ENCODE measurements around the gene STXBP1. TPM values are rescaled to one million over a fixed set of nuclear protein-coding genes. Genes with fewer than 3 reads are reported as not detected.
"Not testable (repeated sequence)": the region's sequence is repeated elsewhere in the genome, so short reads cannot be mapped to it uniquely, and the experiment has no call there.

The STXBP1 gene
- polyA plus RNA-seq (ENCODE audit: insufficient read length): 15.7 TPM

DNA sequence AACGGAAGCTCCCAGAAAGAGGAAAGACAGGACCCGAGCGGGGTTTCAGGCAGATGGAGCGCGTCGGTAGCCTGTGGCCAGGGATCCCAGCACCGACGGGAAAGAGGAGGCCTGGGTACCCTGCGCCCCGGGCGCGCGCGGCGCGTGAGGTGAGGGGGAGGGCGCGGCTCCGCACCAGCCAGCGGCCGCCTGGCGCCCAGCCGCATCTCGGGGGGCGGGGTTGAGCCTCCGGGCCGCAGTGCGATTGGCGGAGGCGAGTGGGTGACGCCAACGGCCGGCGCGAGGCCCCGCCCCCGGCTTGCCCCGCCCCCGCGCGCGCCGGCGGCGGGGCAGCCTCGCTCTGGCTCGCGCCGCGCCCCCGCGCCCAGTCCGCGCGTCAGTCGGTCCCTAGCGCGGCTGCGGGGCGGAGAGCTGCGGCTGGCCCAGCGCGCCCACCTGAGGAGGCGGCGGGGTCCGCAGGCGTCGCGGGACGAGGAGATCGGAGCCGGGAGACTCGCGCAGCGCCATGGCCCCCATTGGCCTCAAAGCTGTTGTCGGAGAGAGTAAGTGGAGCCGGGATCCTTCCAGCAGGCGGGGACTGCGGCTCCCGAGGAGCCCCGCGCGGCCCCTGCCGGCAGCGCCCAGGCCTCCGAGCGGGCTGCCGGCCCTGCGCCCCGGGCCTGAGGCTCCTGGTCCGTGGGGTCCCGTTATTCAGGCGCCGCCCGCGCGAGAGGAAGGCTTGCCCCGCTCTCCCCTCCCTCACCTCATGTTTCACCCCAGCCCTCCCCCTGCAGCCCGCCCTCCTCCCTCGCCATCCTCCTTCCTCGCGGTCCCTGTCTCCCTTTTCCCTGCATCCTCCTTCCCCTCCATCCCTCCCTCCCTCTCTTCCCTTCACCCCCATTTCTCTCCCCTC lies at the start of gene STXBP1:
TSS of gene STXBP1 (plus strand) at position 379 of the 892 bp plus-strand sequence. CDS start at position 506, 127 bp downstream.
- peak; percentile 92 for DNase-seq

DNA sequence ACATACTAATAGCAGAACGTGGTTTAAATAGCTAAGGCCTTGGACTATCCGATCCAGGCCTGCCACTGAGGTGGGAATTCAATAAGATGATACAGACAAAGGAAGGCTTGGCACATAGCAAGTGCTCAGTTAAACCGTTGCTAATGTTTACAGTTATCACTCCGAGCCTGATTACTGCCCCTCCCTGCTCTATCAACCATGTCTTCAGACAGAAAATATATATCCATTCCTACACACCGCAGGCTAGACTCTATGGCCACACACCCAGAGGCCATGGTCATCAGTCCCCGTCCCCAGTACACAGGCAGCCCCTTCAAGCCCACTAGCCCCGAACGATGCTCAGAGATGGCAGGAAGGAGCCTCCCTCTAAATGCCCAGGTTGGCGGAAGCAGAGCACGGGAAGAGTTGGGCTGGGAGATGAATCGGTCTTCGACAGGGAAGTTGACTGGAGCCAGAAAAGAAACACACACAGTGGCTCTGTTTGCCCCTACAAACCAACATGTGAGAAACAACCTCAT lies 49.7 kb upstream of the STXBP1 start:
- DNase-seq: no peak

DNA sequence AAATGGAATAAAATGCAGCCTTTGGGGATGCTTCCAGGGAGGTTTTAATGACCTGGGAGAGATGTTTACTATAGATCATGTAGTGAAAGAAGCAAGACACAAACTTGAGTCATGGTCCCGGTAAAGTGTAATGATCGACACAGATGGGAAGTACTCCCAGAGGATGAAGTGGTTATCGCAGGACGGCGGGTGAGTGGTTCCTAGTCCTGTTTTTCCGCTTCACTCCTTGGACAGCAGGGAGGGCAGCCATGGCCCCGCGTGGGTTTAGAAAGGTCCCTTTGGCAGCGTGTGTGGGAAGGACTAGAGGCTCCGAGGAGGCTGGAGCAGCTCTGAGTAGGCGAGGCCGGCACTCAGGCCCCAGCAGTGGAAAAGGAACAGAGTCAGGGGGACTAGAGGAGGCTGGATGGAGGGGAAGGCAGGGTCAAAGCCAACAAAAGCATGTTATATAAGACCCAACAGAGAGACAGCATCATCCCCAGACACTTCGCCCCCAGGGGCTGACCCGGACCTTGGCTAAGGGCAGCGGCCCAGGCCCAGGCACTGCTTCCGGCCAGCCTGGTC lies 49.2 kb upstream of the STXBP1 start:
- no peak for DNase-seq

DNA sequence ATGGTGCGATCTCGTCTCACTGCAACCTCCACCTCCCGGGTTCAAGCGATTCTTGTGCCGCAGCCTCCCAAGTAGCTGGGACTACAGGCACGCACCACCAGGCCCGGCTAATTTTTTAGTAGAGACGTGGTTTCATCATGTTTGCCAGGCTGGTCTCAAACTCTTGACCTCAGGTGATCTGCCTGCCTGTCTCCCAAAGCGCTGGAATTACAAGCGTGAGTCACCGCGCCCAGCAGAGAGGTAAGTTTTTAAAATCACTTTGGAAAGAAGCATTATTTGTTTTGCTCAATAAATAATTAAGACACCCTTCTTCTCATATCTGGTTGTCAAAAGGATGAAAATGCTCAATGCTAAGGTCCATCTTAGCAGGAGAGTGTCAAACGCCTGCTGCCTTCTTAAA lies 48.5 kb upstream of the STXBP1 start:
- no peak for DNase-seq

DNA sequence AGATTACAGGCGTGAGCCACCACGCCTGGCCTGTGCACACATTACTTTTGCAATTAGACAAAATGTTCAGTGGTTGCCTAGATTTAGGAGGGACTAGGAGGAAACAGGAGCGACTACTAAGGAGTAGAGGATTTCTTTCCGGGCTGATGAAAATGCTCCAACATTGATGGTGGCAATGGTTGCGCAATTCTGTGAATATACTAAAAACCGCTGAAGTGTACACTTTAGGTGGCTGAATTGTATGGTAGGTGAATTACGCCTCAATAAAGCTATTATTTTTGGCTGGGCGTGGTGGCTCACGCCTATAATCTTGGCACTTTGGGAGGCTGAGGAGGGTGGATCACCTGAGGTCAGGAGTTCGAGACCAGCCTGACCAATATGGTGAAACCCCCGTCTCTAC lies 46.8 kb upstream of the STXBP1 start:
- no peak for DNase-seq

DNA sequence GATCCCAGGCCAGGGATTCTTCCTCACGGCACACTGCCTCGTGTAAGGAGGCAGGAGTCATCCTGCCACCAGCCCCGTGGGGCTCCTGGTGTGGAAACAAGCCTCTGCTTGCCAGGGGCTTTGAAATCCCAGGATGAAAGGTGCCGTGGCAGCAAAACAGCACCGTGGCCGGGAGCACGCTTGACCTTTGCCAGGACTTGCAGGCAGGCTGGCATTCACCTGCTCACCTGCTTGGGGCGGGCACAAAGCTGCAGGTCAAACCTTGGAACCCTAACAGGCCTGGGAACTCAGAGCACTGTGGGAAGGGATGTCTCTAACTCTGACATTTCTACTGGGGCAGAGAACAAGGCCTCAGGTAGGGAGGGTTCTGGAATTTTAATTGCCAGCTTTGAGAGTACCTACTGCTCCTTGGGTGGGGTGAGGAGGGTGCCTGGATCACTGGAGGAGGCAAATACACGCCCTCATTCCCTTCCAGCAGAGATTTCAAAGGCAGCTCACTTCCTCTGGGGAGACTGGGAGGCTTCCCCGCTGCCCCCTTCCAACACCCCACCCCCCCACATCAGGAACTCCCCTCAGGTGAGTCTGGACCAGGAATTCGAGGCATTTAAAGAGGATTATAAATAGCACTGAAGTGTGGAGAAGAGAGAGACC lies 45.6 kb upstream of the STXBP1 start:
- no peak for DNase-seq

DNA sequence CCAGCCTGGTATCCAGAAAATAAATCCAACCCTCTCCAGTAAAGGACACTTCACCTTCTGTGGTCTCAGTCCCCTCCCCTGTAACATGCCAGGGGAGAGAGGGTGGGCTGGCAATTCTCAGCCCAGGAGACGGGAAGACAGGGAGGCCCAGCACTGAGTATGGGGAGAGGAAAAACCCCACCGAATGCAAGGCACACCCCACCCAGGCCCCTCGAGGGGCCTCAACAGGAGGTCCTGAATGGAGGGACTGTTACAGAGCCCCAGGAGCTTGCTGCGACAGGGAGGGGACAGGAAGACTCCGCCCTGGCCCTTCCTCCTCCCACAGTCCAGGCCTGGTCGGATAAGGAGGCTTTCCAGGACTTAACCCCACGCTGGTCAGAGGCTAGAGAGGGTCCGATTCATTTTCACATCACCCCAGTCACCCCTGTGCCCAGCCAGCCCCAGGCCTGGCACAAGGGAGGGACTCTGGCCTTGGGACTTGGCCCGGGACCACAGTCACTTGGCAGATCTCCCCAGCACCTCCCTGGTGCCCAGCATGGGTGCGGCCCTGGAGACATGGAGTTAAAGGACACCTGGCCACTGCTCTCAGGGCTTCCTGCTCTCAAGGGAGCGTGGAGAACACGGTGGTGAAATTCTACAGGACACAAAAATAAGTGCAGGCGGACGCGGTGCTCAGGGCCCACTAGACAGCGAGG lies 44.9 kb upstream of the STXBP1 start:
- DNase-seq: peak; percentile 57

DNA sequence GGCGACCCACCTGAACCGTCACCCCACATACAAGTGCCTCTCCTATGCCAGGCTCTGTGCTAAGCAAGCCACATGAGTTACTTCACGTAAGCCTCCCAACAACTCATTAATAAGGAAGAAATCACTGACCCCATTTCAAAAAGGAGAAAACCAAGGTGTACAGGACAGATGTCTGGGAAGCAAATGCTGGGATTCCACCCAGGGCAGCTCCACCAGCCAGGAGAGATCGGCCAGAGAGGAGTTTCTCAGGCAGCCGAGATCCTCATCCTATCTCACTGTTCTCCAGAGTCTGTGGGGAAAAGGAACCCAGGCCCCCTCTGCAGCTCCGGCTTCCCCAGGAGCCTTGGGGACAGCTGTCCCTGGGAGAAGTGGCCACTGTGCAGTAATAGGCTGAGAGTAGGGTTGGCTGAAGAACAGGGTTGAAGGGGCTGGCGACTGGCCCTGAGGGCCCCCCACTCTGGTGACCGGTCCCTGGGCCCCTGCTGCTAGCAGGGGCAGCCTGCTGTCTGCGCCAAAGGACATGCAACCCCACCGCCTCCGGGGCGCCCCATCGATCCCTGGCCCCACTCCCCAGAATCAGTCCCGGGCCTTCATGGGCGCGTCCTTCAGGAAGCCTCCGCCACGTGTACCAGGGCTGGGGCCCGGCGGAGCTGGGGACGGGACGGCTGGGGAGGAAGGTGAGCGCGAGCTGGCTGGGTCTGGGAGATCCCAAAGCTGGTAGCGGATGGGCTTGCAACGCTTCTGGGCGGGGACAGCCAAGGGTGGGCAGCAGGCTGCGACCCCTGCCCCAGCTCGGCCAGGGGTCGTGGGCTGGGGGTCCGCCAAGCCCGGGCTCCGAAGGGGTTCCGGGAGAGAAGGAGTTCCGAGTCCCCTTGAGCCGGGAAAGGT lies 44.1 kb upstream of the STXBP1 start:
- DNase-seq: peak; percentile 40

DNA sequence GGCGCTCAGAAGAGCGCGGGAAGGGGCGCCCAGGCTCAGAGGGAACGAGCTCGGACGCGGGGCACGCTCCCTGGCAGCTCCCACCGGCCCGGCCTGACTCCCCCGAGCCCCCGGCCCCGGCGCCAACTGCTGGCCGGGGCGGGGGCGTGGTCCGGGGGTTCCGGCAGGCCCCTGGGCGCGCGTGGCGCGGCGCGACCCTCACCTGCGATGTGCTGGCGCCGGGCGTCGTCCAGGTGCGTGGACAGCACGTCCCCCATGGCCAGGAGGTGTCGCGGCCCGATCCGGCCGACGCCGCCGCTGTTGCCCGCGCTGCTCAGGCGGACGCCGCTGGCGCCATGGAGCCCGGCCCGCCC lies 43.5 kb upstream of the STXBP1 start:
- DNase-seq: peak; percentile 36

DNA sequence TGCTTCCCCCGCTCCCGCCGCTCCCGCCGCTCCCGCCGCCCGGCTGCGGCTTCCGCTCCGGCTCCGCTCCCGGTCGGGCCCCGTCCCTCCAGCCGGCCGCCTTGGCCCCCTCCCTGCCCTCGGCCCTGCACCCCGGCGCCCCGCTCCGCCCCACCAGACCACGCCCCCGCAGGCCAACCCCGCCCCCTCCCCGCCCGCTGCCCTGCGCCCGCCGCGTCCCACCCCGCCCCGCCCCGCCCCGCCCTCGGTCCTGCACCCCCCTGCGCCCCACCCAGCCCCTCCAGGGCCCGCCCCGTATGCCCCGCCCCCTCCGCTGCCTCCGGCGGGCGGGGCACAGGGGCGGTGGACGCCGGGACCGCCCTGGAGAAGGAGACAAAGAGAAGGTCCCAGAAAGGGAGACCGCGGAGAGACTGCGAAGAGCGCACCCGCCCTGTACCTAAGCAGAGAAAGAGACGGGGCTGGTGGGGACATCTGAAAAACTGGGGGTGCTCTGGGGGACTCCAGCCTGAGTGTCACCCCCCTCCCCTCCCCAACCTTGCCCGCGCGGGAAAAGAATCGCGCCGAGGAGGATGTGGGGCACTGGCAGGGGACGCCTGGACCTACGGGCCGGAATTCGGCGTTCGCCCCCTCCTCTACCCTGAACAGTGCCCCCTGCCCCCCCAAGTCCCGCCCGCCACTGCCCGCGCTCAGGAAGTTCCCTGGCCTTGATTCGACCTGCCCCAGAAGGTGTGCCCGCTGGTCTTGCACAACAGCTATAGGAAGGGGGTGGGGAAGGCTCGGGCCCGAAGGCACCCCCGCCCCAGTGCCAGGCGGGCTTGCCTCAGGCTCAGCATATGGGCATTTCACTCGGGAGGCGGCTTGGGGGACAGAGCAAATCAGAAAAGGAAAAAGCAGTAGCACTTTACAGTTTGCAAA lies 42.8 kb upstream of the STXBP1 start:
- DNase-seq: peak; percentile 79

DNA sequence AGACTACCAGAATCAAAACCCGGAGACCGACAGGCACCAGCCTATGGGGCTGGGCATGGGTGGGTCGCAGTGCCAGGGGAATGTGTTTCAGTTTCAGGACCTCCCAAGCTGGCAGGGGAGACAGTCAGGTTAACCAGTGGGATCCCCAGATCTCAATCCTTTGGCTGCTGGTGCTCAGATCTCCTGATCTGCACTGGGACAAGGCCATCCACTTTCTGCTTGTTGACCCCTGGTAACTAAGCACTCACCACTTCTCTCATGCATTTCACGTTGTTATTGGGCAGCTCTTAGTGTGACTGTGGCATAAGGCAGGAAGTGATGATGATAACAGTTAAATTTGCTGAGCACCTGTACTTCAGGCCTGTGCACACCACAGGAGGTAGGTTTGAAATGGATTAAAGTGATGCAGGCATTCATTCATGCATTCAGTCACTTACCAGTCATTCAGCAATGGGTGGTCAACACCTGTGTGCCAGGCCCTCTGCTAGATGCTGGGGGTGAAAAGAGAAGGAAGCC lies 42.1 kb upstream of the STXBP1 start:
- DNase-seq: no peak

DNA sequence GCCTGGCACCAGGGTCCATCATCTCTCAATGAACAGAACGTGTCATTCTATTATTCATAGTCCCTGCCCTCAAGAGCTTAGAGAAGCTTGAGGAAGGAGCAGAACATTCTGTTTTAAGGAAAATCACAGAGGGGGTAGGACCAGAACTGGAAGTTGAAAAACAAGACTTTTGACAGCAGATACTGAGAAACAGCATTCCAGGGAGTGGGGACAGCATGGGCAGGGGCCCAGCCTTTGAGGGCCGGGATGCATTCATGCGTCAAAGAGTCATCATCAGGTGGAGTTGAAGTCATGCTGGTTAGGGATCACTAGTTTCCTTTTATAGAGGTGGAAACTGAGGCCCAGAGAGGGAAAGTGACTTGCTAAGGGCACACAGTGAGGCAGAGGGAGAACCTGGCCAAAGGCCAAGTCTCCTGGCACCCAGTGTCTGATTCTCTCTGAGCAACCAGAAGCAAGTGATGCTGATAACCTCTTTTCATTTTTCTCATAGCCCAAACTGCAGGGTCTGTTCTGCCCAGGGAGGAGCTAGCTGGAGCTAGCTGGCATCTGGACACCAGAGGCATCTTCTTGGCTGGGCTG lies 41.5 kb upstream of the STXBP1 start:
- no peak for DNase-seq

DNA sequence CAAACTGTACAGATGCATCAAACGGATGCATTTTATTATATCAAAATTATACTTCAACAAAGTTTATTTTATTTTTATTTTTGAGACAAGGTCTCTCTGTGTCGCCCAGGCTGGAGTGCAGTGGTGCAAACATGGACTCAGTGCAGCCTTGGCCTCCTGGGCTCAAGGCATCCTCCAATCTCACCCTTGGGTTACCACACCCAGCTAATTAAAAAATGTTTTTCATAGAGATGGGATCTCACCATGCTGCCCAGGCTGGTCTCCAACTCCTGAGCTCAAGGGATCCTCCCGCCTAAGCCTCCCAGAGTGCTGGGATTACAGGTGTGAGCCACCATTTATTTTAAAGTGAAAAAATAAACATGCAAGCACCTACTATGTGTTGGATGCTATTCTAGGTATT lies 40.1 kb upstream of the STXBP1 start:
- no peak for DNase-seq

DNA sequence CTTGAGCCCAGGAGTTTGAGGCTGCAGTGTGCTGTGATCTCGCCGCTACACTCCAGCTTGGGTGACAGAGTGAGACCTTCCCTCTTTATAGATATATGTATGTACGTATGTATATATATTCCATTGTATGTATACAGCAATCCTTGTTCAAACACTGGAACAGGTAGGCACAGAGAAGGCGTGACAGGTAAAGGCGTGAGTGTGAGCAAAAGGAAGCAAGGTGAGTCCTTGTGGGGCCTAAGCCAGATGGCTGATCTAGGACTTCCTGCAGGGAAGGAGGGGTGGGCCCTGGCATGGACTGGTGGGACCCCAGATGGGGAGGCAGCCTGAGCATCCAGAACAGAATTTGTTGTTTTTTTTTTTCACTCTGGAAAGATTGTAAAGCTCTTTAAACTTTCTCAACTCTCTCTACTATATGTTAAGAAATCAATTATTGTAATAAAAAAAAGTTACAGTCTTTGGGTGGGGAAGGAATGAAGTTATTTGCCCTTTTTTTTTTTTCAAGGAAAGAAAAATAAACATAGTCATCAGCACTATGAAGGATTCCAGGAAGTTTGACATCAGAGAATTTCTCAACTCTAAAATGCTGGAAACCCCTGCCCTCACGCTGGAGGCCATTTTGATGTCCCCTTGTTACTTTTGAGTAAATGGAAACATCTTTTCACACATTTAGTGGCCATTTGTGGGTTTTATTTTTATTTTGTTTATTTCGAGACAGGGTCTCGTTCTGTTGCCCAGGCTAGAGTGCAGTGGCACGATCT lies 38.9 kb upstream of the STXBP1 start:
- no peak for DNase-seq

DNA sequence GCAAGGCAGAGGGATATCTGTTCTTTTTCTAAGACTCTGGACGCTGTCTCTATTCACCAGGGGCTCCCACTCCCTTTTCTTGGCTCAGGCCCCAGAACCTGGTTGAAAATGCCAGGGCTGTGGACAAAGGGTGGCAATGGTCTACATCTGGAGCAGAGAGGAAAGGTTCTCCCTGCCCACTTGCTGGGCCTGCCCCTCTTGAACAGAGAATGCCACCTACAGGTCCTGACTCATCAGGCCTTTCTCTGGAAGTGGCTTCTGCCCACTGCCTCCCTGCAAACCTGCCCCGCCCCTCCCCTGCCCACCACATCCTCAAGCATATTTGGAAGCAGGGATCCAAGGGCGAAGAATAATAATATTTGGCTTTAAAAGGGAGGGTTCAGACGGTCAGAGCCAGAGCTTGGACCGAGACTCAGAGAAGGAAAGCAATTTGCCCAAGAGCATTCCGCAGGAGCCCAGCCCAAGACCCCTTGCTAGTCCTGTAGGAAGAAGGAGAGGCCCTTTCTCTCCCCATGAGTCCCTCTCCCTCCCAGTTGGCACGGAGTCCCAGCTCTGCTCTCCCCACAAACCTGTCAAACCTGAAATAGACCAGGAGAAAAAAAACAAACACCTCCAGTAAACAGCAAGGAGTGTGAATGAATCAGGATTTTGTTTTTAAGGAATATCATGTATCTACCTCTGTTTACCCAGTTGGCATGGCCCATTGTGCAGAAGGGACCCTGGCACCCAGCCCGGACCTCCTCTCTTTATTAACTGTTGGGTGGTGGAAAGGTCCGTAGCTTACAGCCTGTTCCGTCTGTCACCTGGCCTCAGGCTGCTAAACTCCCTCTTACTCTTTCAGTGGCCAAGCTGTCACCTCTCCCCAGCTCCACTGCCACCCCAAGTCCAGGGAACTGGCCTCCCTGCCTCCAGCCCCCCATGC lies 37.7 kb upstream of the STXBP1 start:
- no peak for DNase-seq

DNA sequence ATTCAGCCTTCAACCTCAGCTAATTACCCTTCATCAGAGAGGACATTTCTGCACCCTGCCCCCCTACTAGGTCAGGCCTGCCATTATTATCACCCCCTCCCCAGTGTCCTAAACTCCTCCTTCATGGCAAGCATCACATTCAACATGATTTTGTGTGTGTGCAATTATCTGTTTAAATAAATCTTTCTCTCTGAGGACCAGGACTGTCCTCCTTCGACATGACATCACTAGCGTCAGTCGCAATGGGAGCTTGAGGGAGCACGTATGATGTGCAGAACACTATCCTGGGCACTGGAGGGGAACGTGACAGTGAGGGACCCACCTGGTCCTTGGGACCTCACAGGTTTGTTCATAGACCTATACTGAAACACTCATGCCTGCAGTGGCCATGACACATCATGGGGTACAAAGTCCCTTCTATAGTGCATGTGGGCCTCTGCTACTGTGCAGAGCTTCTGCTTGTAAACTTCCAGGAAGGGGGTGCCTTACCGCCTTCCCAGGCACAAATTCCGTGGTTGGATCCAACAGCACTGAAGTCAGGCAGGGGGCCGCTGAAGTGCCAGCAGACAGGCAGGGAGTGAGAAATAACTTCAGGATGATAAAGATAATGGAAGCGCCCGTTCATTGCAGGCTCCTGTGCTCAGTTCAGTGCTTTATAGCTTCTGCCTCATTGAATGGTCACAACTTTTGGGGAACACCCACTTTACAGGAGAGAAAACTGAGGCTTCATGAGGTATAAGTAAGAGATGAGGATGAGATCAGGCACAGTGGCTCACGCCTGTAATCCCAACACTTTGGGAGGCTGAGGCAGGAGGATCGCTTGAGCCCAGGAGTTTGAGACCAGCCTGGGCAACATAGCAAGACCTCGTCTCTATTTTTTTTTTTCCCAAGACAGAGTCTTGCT lies 36.0 kb upstream of the STXBP1 start:
- DNase-seq: no peak

DNA sequence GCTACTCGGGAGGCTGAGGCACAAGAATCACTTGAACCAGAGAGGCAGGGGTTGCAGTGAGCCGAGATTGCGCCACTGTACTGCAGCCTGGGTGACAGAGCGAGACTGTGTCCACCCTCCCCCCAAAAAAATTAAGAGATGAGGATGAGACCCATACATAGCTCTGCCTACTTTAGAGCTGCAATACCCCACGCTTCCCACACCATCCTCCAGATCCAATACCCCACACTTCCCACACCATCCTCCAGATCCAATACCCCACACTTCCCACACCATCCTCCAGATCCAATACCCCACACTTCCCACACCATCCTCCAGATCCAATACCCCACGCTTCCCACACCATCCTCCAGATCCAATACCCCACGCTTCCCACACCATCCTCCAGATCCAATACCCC lies 34.9 kb upstream of the STXBP1 start:
- DNase-seq: not testable (repeated sequence)
